Liver (tissue), 9 donors: ENCODE results near the gene MSH5. TPM values are rescaled to one million over a fixed set of nuclear protein-coding genes. Genes with fewer than 3 reads are reported as not detected.

Experiments used
- DNase-seq: peaks from one replicate; pipeline ENCODE4 v3.0.0-alpha.2; 2017; ENCODE audit warnings: low spot score
- H3K27ac ChIP-seq, 2 donors: one replicate each; pipeline ENCODE4 v1.7.0; 2013; ENCODE audit warnings: inconsistent platforms in 2 of 2, low read length in 2 of 2, control low read depth in 1 of 2, low read depth in 1 of 2, mild to moderate bottlenecking in 1 of 2
- H3K27me3 ChIP-seq, 4 donors: one replicate each; pipeline versions ENCODE4 v1.6.1 to v1.7.0; 2013; ENCODE audit warnings: low read length in 3 of 4, inconsistent platforms in 1 of 4, mild to moderate bottlenecking in 1 of 4, moderate library complexity in 1 of 4; ENCODE audit not compliant: control insufficient read depth in 4 of 4, insufficient read depth in 4 of 4
- H3K36me3 ChIP-seq, 4 donors: one replicate each; pipeline versions ENCODE4 v1.6.1 to v1.7.0; 2013; ENCODE audit warnings: low read length in 3 of 4, mild to moderate bottlenecking in 3 of 4, low read depth in 1 of 4, moderate library complexity in 1 of 4; ENCODE audit not compliant: control insufficient read depth in 4 of 4, insufficient read depth in 3 of 4
- H3K4me1 ChIP-seq, 4 donors: one replicate each; pipeline versions ENCODE4 v1.6.1 to v1.7.0; 2013; ENCODE audit warnings: low read length in 3 of 4, mild to moderate bottlenecking in 3 of 4, moderate library complexity in 1 of 4; ENCODE audit not compliant: control insufficient read depth in 4 of 4, insufficient read depth in 4 of 4
- H3K4me3 ChIP-seq, 3 donors: one replicate each; pipeline versions ENCODE4 v1.6.1 to v1.7.0; 2013; ENCODE audit warnings: low read length in 3 of 3, control low read depth in 1 of 3, low read depth in 1 of 3, mild to moderate bottlenecking in 1 of 3
- H3K9ac ChIP-seq, 2 donors: one replicate each; pipeline ENCODE4 v1.7.0; 2013; ENCODE audit warnings: low read length in 2 of 2, mild to moderate bottlenecking in 2 of 2, moderate library complexity in 2 of 2, control low read depth in 1 of 2, low read depth in 1 of 2
- H3K9me3 ChIP-seq, 4 donors: one replicate each; pipeline versions ENCODE4 v1.6.1 to v1.7.0; 2013; ENCODE audit warnings: low read length in 3 of 4; ENCODE audit not compliant: control insufficient read depth in 4 of 4
- EGR1 ChIP-seq, 2 donors: IDR thresholded peaks; 2 replicates each; pipeline ENCODE4 v1.6.1; 2016 to 2018; ENCODE audit warnings: antibody characterized with exemption in 2 of 2, low read depth in 2 of 2
- FOXA1 ChIP-seq: IDR thresholded peaks from 2 replicates; pipeline ENCODE4 v1.6.1; 2016; ENCODE audit warnings: antibody characterized with exemption
- FOXA2 ChIP-seq: IDR thresholded peaks from 2 replicates; pipeline ENCODE4 v1.6.1; 2016; ENCODE audit warnings: antibody characterized with exemption
- GABPA ChIP-seq, 2 donors: IDR thresholded peaks in 1 of 2; conservative IDR thresholded peaks in 1 of 2; 2 replicates each; pipeline ENCODE4 v1.6.1; 2016; ENCODE audit warnings: antibody characterized with exemption in 2 of 2, mild to moderate bottlenecking in 1 of 2, moderate library complexity in 1 of 2
- HNF4A ChIP-seq, 2 donors: conservative IDR thresholded peaks; 2 replicates each; pipeline ENCODE4 v1.6.1; 2016; ENCODE audit warnings: antibody characterized with exemption in 2 of 2, mild to moderate bottlenecking in 2 of 2
- HNF4G ChIP-seq: IDR thresholded peaks from 2 replicates; pipeline ENCODE4 v1.6.1; 2016; ENCODE audit warnings: antibody characterized with exemption
- JUND ChIP-seq, 2 donors: IDR thresholded peaks; 2 replicates each; pipeline ENCODE4 v1.6.1; 2016; ENCODE audit warnings: antibody characterized with exemption in 2 of 2
- NR2F2 ChIP-seq: IDR thresholded peaks from 2 replicates; pipeline ENCODE4 v1.6.1; 2016; ENCODE audit warnings: antibody characterized with exemption
- RAD21 ChIP-seq, 2 donors: IDR thresholded peaks; 2 replicates each; pipeline ENCODE4 v1.6.1; 2016; ENCODE audit warnings: antibody characterized with exemption in 2 of 2, mild to moderate bottlenecking in 2 of 2
- RXRA ChIP-seq, 2 donors: IDR thresholded peaks; 2 replicates each; pipeline ENCODE4 v1.6.1; 2017 to 2018; ENCODE audit warnings: antibody characterized with exemption in 2 of 2, mild to moderate bottlenecking in 1 of 2
- SP1 ChIP-seq: IDR thresholded peaks from 2 replicates; pipeline ENCODE4 v1.6.1; 2018; ENCODE audit warnings: antibody characterized with exemption, mild to moderate bottlenecking
- TAF1 ChIP-seq: conservative IDR thresholded peaks from 2 replicates; pipeline ENCODE4 v1.6.1; 2016; ENCODE audit warnings: antibody characterized with exemption, mild to moderate bottlenecking
- YY1 ChIP-seq: IDR thresholded peaks from 2 replicates; pipeline ENCODE4 v1.6.1; 2016; ENCODE audit warnings: antibody characterized with exemption, mild to moderate bottlenecking
- WGBS: extraction: QIAGEN DNeasy Blood & Tissue Kit; methylation state at CpG from one replicate; pipeline ENCODE4 v1.1.7; 2013; 5-methylcytosine and 5-hydroxymethylcytosine counted together
- polyA plus RNA-seq, 2 donors: library from polyadenylated mRNA; stranded (reverse) in 1 of 2; unstranded in 1 of 2; fragments of 200-250 nt in 1 of 2; fragments of >200 nt in 1 of 2; fragmentation: Nextera tagmentation in 1 of 2; extraction: Ambion mirVana in 1 of 2; gene quantifications; one replicate each; pipeline versions ENCODE4 v1.2.1 to v1.2.3, GENCODE V29; 2013 to 2015
- total RNA-seq, 2 donors: library from RNA; depleted of rRNA; stranded (reverse); fragments of >200 nt; gene quantifications; one replicate each; pipeline ENCODE4 v1.2.3, GENCODE V29; 2014
- TF ChIP-seq, protein P1 (sequence below): fragments of 150-350 bp; IDR thresholded peaks from 2 replicates; pipeline ENCODE4 v1.5.1; 2017; ENCODE audit warnings: improper control_type of control experiment, low read depth, low read length; ENCODE audit not compliant: missing input control
- TF ChIP-seq, protein P2 (sequence below): IDR thresholded peaks from 2 replicates; pipeline ENCODE4 v1.6.1; 2016; ENCODE audit warnings: antibody characterized with exemption
- TF ChIP-seq, protein P3 (sequence below): IDR thresholded peaks from 2 replicates; pipeline ENCODE4 v1.6.1; 2016; ENCODE audit warnings: antibody characterized with exemption, mild to moderate bottlenecking
- TF ChIP-seq, protein P4 (sequence below): IDR thresholded peaks from 2 replicates; pipeline ENCODE4 v1.6.1; 2016; ENCODE audit warnings: antibody characterized with exemption
- TF ChIP-seq, protein P5 (sequence below): IDR thresholded peaks from 2 replicates; pipeline ENCODE4 v1.6.1; 2016; ENCODE audit warnings: antibody characterized with exemption
- donor health status: healthy.
- donor health status: healthy.
- donor health status: healthy.
- donor health status: healthy.
- donor health status: healthy.

The MSH5 gene
- total and polyA plus RNA-seq, 4 donors = 1.2 to 6.4 (median 4.0) TPM

DNA sequence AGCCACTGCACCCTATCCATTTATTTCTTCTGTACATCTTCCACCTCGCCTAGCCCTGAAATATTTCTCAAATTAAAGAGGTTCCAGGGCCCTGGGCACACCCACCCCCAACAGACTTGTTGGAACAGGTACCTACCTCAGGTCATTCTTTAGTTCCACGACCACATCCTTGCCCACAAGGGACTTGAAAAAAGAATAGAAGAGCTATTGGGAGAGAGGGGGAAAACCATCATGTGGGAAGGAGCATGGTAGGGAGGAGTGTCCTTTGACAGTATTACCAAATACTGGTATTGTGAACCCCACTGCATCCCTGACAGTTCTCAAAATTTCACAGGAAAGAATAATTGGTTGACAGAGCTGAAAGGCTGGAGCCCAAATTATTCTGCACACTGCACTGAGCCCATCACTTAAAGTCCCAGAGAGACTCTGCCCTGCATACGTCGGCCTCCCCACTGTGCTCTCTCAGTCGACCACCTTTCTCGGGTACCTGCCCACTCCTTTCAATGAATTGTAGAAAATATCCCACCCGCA, 66.2 kb downstream of the MSH5 start:
- H3K36me3 ChIP-seq = no peaks in the 10 kb centered on the region
- H3K4me3 ChIP-seq = peak overlapping the region; percentile 21 to 80 (median 73)
- TF ChIP-seq RXRA (IDR thresholded peaks at IDR 0.05) (no peak), HNF4G (no peak), SP1 (no peak), HNF4A (conservative IDR thresholded peaks at IDR 0.05) (no peak), EGR1 (IDR thresholded peaks at IDR 0.05; ENCODE audit: low read depth in 2 of 2) (no peak)
- TF ChIP-seq, protein P1, sequence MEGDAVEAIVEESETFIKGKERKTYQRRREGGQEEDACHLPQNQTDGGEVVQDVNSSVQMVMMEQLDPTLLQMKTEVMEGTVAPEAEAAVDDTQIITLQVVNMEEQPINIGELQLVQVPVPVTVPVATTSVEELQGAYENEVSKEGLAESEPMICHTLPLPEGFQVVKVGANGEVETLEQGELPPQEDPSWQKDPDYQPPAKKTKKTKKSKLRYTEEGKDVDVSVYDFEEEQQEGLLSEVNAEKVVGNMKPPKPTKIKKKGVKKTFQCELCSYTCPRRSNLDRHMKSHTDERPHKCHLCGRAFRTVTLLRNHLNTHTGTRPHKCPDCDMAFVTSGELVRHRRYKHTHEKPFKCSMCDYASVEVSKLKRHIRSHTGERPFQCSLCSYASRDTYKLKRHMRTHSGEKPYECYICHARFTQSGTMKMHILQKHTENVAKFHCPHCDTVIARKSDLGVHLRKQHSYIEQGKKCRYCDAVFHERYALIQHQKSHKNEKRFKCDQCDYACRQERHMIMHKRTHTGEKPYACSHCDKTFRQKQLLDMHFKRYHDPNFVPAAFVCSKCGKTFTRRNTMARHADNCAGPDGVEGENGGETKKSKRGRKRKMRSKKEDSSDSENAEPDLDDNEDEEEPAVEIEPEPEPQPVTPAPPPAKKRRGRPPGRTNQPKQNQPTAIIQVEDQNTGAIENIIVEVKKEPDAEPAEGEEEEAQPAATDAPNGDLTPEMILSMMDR = no peak
- no peaks in the 10 kb centered on the region for H3K9me3 ChIP-seq
- 23% methylated on average over 7 of the region's 7 CpGs for WGBS
- no peak for DNase-seq
- H3K27ac ChIP-seq = peak overlapping the region; percentile 91 to 97
- H3K27me3 ChIP-seq = no peaks in the 10 kb centered on the region
- peak overlapping the region; percentile 85 to 94 for H3K9ac ChIP-seq
- peaks cover 4 to 15% (median 9%) of the 10 kb centered on the region in 4 donors for H3K4me1 ChIP-seq

DNA sequence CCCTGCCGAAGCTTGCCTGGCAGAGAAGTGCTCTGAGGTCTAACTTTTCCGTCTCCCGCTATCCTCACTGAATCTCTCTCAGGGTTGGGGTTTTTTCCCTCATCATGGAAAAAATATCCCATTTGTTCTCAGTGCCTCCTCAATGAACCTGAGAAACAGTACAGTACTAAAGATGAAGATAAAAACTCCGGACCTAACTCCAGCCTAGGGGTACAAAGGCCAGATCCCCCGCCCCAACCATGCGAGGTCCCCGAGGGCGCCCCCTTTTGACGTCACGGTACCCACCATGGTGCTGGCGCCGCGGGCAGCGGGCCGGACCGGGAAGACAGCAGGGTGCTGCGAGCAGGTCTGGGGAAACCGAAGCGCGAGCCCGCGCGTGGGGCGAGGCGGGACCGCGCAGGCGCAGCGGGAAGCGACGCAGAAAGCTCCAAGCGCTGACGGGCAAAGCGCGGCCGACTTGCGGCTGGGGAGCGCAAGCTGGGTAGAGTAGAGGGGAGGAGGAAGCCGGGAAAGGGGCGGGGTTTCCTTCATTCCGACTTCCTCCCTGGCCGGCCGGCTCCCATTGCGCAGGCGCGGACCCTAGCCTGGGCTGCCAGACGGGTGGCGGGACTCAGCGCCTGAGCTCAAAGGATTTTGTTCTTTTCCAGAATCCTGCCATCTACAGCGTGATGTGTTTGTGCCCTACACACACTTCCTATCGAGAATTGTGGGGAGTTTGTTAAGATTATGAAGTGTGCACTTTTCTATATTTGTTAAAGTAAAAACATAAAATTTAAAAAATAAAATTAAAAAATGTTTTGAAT, 66.9 kb downstream of the MSH5 start, which contains the start of gene LSM2:
Gene LSM2 (minus strand): TSS at position 497 of the 803 bp plus-strand sequence. CDS start 209 bp downstream, at position 288.
- Histone ChIP-seq H3K4me1 (peaks cover 4 to 15% (median 9%) of the 10 kb centered on the region in 4 donors), H3K36me3 (no peaks in the 10 kb centered on the region), H3K4me3 (peak within 1 kb of the TSS; percentile 21 to 80 (median 73)), H3K9ac (peak within 1 kb of the TSS; percentile 85 to 94), H3K9me3 (no peaks in the 10 kb centered on the region), H3K27ac (peak within 1 kb of the TSS; percentile 91 to 97), H3K27me3 (no peaks in the 10 kb centered on the region)
- DNase-seq = peak; percentile 97
- WGBS = under 1% methylated on average over 51 of the region's 51 CpGs
- TF ChIP-seq JUND (IDR thresholded peaks at IDR 0.05) (no peak), SP1 (peak; percentile 88), HNF4G (no peak), RXRA (IDR thresholded peaks at IDR 0.05) (peak in 1 of 2 donors; percentile 45), FOXA2 (no peak), HNF4A (conservative IDR thresholded peaks at IDR 0.05) (peak; percentile 29 to 61), NR2F2 (no peak), RAD21 (IDR thresholded peaks at IDR 0.05) (peak; percentile 41 to 58), TAF1 (no peak), GABPA (IDR thresholded peaks at IDR 0.05 in 1 of 2, conservative IDR thresholded peaks at IDR 0.05 in 1 of 2) (peak; percentile 50 to 83), EGR1 (IDR thresholded peaks at IDR 0.05; ENCODE audit: low read depth in 2 of 2) (peak in 1 of 2 donors; percentile 32), YY1 (peak; percentile 65), FOXA1 (peak; percentile 43)
- TF ChIP-seq, protein P2, sequence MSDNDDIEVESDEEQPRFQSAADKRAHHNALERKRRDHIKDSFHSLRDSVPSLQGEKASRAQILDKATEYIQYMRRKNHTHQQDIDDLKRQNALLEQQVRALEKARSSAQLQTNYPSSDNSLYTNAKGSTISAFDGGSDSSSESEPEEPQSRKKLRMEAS = no peak
- TF ChIP-seq, protein P1 = peak; percentile 1
- TF ChIP-seq, protein P3, sequence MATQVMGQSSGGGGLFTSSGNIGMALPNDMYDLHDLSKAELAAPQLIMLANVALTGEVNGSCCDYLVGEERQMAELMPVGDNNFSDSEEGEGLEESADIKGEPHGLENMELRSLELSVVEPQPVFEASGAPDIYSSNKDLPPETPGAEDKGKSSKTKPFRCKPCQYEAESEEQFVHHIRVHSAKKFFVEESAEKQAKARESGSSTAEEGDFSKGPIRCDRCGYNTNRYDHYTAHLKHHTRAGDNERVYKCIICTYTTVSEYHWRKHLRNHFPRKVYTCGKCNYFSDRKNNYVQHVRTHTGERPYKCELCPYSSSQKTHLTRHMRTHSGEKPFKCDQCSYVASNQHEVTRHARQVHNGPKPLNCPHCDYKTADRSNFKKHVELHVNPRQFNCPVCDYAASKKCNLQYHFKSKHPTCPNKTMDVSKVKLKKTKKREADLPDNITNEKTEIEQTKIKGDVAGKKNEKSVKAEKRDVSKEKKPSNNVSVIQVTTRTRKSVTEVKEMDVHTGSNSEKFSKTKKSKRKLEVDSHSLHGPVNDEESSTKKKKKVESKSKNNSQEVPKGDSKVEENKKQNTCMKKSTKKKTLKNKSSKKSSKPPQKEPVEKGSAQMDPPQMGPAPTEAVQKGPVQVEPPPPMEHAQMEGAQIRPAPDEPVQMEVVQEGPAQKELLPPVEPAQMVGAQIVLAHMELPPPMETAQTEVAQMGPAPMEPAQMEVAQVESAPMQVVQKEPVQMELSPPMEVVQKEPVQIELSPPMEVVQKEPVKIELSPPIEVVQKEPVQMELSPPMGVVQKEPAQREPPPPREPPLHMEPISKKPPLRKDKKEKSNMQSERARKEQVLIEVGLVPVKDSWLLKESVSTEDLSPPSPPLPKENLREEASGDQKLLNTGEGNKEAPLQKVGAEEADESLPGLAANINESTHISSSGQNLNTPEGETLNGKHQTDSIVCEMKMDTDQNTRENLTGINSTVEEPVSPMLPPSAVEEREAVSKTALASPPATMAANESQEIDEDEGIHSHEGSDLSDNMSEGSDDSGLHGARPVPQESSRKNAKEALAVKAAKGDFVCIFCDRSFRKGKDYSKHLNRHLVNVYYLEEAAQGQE = peak; percentile 58
- TF ChIP-seq, protein P4, sequence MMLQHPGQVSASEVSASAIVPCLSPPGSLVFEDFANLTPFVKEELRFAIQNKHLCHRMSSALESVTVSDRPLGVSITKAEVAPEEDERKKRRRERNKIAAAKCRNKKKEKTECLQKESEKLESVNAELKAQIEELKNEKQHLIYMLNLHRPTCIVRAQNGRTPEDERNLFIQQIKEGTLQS = no peak
- TF ChIP-seq, protein P5, sequence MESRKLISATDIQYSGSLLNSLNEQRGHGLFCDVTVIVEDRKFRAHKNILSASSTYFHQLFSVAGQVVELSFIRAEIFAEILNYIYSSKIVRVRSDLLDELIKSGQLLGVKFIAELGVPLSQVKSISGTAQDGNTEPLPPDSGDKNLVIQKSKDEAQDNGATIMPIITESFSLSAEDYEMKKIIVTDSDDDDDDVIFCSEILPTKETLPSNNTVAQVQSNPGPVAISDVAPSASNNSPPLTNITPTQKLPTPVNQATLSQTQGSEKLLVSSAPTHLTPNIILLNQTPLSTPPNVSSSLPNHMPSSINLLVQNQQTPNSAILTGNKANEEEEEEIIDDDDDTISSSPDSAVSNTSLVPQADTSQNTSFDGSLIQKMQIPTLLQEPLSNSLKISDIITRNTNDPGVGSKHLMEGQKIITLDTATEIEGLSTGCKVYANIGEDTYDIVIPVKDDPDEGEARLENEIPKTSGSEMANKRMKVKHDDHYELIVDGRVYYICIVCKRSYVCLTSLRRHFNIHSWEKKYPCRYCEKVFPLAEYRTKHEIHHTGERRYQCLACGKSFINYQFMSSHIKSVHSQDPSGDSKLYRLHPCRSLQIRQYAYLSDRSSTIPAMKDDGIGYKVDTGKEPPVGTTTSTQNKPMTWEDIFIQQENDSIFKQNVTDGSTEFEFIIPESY = no peak
